ENCODE measurements around the gene STK35.

Gene STK35

DNA sequence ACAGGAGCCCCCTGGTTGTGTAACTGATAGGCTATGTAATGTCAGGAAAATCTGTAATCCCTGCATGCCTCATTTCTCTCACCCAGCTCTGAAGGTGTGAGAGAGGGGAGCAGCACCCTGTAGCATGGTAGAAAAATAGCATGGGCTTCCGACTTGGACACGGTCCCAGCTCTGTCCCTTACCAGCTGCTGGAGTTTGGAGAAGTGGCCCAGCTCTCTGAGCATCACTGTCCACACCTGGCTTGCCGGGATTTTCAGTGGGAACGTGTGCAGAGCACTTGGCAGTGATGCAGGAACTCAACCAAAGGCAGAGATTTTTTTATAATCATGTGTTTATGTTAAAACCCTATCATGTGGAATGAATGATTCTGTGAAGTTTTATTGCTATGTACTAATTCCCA lies 34.6 kb downstream of the STK35 start:
- DNase-seq = no peak

DNA sequence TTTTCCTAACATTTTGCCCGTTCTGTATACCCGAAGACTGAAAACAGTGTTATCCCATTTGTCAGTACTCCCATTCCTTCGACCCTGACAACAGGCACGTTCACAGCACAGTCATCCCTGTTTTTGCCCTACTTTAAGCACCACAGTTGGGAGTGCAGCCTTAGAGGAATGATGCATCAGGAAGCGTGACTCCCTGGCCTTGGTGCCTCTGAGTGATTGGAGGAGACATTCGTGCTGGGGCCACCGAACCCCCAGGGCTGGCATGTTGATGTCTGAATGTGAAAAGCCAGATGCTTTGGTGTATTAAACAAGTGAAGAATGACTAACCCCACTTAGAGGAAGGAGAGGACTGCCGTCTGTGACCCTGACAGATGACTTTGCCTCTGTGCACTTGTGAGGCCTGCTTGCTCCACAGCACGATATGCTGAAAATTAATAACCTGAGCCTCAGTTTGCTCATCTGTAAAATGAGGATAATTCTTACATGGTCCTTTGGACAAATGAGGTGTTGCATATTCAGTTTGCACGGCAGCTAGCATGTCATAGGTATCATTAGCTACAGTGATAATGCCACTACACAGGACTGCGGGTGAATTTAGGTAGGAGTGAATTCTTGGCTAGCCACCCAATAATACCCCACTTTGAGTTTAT lies 36.0 kb downstream of the STK35 start:
- DNase-seq = no peak

GRCh38 chr20:2138396-2138795 lies 36.8 kb downstream of the STK35 start:
- no peak for DNase-seq

DNA sequence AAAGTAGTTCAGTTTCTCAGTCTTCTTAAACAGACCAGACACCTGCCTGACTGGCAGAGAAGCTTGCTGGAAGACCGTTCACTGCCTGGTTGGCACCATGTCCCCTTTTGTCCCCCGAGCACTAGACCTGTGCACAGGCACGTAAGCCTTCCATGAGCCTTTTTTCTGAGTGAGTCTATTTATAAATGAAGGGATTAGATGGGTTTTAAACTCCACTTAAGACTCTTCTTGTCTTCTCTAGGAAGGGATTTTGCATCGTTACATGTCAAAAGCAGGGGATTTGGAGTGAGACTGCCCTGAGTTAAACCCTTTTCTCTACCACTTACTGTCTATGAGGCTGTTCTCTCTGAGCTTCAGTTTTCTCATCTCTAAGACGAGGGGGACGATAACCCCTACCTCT lies 37.6 kb downstream of the STK35 start:
- DNase-seq = no peak

GRCh38 chr20:2139736-2140135 lies 38.1 kb downstream of the STK35 start:
- DNase-seq = no peak

GRCh38 chr20:2140561-2140960 lies 38.9 kb downstream of the STK35 start:
- DNase-seq = no peak

DNA sequence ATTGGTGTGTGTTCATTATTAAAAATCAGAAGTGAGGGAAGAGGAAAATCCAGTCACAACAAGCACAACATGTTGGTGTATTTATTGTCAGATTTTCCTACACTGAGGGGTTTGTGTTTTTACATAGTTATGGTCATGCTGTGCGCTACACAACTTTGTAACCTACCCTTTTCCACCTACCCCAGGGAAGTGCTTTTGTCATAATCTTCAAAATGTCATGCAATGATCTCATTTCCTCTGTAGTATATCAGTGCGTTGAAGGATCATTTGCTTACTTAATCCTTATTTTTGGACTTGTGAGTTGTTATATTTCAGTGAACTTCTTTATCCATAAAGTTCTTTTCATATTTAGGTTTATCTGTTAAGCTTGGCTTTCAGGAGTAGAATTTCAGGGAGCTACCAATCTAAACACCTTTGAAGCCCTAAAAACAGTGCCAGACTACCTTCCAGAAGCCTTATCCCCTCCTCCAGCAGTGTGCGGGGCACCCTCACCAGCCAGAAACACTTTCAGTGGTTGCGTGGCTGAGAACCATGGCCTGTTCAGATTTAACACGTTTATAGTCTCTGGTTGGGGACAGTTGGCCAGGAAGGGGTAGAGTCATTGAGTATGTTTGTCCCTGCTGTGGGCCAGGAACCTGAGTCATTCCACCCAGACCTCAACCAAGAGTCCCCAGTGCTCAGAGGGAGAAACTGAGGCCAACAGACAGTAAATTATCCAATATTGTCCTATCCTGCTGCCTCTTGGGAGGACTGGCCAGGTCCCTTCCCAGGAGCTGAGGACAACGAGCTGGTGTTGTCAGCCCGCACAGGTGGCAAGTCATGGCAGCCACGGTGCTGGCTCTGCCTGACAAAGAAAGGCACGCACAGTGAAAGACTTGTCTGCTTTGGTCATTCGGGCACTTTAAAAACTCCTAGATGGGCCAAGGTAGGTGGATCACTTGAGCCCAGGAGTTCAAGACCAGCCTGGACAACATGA lies 40.3 kb downstream of the STK35 start:
- DNase-seq = peak; percentile 11

GRCh38 chr20:2142649-2143048 lies 41.0 kb downstream of the STK35 start:
- no peak for DNase-seq

GRCh38 chr20:2143594-2143993 lies 42.0 kb downstream of the STK35 start:
- DNase-seq = no peak

GRCh38 chr20:2144850-2145249 lies 43.2 kb downstream of the STK35 start:
- no peak for DNase-seq

GRCh38 chr20:2145376-2145775 lies 43.7 kb downstream of the STK35 start:
- DNase-seq = no peak

- no peak for DNase-seq
Observed at GRCh38 chr20:2146080-2146867, 44.6 kb downstream of the STK35 start.

DNA sequence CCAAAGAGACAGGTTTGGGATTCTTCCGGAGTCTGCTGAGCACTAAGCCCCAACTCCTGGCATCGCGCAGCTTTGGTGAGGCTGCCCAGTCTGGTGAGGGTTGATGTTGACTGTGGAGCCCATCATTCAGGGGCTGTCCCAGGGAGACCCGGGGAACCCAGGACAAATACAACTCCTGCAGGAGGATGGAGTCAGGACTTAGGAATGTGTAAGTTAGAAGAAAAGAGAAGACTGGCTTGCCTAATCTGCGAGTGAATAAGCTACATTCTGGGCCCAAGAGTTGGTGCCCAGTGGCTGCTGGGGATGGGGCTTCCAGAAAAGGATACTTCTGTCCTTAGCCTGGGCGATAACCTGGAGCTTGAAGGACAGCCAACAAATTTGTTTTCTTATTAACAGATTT lies 47.9 kb downstream of the STK35 start:
- no peak for DNase-seq

- DNase-seq = no peak
Observed at GRCh38 chr20:2150660-2151059, 49.0 kb downstream of the STK35 start.

DNA sequence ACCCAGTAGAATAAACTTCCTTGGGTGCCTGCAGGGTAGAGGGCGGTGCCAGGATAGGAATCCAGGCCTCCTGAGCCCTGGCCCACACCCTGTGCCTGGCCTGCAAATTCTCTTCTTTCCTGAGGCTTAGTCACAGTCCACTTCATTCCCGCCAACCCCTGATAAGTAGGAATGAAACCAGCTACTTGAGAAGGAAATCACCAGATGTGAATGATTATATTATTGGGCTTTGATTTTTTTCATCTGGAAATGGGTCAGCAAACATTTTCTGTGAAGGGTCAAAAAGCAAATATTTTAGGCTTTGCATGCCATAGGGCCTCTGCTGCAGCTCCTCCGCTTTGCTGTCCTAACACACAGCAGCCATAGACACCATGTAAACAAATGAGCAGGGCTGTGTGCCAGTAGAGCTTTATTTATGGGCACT lies 50.2 kb downstream of the STK35 start:
- DNase-seq = no peak

GRCh38 chr20:2152317-2152716 lies 50.7 kb downstream of the STK35 start:
- DNase-seq = no peak

- DNase-seq = no peak
Observed at GRCh38 chr20:2153326-2153725, 51.7 kb downstream of the STK35 start.

GRCh38 chr20:2156224-2156623 lies 54.6 kb downstream of the STK35 start:
- DNase-seq = no peak

- no peak for DNase-seq
Observed at GRCh38 chr20:2156666-2157624, 55.3 kb downstream of the STK35 start.

- DNase-seq = no peak
Observed at GRCh38 chr20:2162125-2162822, 60.6 kb downstream of the STK35 start.

- no peak for DNase-seq
Observed at GRCh38 chr20:2162823-2163166, 61.2 kb downstream of the STK35 start.

DNA sequence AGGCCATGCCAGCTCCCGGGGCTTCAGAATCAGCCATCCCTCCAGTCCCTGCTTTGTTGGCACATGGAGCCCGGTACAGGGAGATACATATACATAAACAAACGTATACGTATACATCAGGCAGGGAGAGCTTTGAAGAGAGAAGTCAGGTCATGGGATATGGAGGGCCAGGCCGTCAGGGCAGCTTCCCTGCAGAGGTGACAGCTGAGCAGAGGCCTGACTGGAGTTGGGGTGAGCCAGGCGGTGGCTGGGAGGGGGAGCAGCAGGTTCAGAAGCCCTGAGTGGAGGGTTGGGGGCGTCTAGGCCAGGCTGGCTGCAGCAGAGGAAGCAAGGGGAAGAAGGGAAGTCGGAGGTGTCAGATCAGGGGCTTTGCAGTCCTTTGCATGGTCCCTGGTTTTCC lies 61.7 kb downstream of the STK35 start:
- no peak for DNase-seq
